ENCODE data around the gene MACO1. TPM values are rescaled to one million over a fixed set of nuclear protein-coding genes. Genes with fewer than 3 reads are reported as not detected.
A peak's percentile ranks its signal among the peaks of the same experiment; 100 is the strongest.

MACO1 gene
- total and polyA plus RNA-seq, 9 of the 15 experiments (the other 6 are each of a cell fraction or from before 2014, with no cell fraction given), result 4.6 to 28.4 (median 21.7) TPM

- TF ChIP-seq MGA (IDR thresholded peaks at IDR 0.05) (peak; percentile 67; the same call in 1 of the 2 replicates), E2F3 (CRISPR knock-in tag; IDR thresholded peaks at IDR 0.05) (no peak; the same call in 1 of the 2 replicates), IRF2 (CRISPR knock-in tag; IDR thresholded peaks at IDR 0.05) (no peak), TSC22D4 (tag; IDR thresholded peaks at IDR 0.05) (no peak), ZC3H11A (IDR thresholded peaks at IDR 0.05; ENCODE audit: low read depth, low read length) (no peak), RBFOX2 (IDR thresholded peaks at IDR 0.05; ENCODE audit: low read depth, low read length) (peak; percentile 99), POLR2B (IDR thresholded peaks at IDR 0.05; ENCODE audit: low read depth, partially characterized antibody) (peak; percentile 93), ZBTB1 (CRISPR knock-in tag; IDR thresholded peaks at IDR 0.05; ENCODE audit: borderline replicate concordance, low read depth) (peak; percentile 83), ZNF57 (CRISPR knock-in tag; IDR thresholded peaks at IDR 0.05) (no peak), ZNF764 (CRISPR knock-in tag; IDR thresholded peaks at IDR 0.05; ENCODE audit: low read depth) (no peak)
- TF ChIP-seq, protein P1, sequence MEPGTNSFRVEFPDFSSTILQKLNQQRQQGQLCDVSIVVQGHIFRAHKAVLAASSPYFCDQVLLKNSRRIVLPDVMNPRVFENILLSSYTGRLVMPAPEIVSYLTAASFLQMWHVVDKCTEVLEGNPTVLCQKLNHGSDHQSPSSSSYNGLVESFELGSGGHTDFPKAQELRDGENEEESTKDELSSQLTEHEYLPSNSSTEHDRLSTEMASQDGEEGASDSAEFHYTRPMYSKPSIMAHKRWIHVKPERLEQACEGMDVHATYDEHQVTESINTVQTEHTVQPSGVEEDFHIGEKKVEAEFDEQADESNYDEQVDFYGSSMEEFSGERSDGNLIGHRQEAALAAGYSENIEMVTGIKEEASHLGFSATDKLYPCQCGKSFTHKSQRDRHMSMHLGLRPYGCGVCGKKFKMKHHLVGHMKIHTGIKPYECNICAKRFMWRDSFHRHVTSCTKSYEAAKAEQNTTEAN (CRISPR knock-in tag; IDR thresholded peaks at IDR 0.05), result peak; percentile 69; the same call in 1 of the 2 replicates
These were observed at the start of gene MACO1 (continued) for GRCh38 chr1:25430073-25430966.

All from K562 (cell line).